GM19455 (cell line): ENCODE data around the gene EXOC7.
"Not testable (repeated sequence)": the region's sequence is repeated elsewhere in the genome, so short reads cannot be mapped to it uniquely, and the experiment has no call there.

Experiments
- ATAC-seq: cut with Tn5 transposase; IDR thresholded peaks from one replicate; pipeline ENCODE4 v1.9.1; 2021; ENCODE audit not compliant: unreplicated experiment

The EXOC7 gene

DNA sequence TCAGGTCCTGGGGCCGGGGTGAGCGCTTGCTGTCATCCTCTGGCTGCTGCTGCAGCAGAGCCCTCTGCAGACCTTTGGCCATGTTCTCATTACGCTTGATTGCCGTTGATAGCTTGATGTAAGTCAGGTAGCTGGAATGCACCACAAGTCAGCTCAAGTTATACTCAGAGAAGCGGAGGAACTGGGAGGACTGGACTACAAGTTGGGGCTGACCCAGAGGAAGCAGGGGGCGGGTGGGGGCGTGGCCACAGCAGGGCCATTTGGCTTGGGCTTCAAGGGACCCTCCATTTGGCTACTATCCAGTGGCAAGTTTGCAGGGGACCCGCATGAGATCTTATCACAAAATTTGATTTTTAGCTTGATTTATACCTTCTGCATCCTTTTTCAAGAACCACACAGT, 57.5 kb downstream of the EXOC7 start:
- ATAC-seq = no peak

DNA sequence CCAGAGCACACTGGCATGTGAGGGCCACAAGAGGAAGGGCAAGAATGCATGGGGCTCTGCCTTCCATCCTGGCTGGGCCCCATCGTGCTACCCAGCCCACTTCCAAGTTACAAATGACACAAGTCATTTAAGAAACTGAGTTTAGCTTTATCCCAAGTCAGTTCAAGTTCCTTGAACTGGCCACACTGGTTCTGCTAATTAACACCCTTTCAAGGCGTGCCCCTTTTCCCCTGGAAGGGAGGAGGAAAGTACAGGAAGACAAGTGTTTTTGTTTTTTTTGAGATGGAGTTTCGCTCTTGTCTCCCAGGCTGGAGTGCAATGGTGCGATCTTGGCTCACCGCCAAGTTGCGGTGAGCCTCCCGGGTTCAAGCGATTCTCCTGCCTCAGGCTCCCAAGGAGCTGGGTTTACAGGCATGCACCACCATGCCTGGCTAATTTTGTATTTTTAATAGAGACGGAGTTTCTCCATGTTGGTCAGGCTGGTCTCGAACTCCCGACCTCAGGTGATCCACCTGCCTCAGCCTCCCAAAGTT, 59.0 kb downstream of the EXOC7 start:
- ATAC-seq = not testable (repeated sequence)

GRCh38 chr17:76042868-76043267, 60.7 kb downstream of the EXOC7 start:
- not testable (repeated sequence) for ATAC-seq

GRCh38 chr17:76040376-76040775, 63.2 kb downstream of the EXOC7 start:
- no peak for ATAC-seq

- ATAC-seq = no peak
Observed at GRCh38 chr17:76039121-76039520, 64.5 kb downstream of the EXOC7 start.

- no peak for ATAC-seq
Observed at GRCh38 chr17:76038050-76038449, 65.5 kb downstream of the EXOC7 start.

DNA sequence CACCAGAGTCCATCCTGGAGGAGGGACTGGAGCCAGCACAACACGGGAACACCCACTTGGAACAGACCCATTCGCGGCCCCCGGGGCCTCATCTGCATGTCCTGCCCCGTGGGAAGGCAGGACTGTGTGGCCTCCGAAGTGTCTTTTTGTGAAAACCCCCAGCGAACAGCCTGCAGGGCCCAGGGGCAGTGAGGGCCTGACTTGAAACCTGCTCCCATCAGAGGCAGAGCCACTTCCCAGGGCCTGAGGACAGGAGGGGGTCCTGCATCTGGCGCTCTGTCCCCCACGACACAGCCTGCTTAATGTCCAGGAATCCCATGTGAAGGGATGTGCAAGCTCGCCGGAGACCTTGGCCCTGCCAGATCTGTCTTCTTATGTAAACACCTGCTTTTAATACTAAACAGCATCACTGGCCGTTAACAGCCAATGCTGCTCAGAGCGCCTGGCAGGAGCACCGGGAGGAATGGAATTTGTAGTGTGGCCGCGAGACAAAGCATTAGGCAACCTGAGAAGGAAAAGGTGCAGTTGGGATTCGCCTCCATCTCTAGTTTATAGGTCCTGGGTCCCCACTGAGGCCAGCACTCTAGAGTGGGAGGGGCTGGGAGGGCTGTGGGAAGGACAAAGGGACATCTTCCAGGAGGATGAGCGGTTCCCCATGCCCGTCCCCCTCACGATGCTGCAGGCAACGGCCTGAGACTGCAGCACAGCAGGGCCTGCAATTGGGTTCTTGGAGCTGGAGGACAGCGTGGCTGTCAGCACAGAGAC, 66.9 kb downstream of the EXOC7 start:
- no peak for ATAC-seq

- ATAC-seq = no peak
Observed at GRCh38 chr17:76034428-76035350, 68.9 kb downstream of the EXOC7 start.

DNA sequence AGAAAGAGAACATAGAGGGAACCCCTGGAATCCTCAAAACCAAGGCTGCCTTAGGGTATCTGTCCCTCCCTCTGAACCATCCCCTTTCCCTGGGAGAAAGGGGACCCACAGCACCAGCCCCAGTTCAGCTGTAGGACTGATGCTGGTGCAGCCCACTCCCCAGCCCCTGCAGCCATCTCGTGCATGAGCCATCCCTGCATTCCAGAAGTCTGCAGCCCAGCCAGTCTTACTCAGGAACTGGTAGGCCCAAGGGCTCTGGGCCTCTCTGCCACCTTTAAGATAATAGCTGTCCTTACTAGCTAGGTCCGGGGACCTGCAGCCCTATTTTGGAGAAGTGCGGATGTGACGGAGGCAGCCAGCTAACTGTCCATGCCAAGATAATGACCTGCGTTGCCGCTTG, 70.4 kb downstream of the EXOC7 start:
- ATAC-seq = no peak

DNA sequence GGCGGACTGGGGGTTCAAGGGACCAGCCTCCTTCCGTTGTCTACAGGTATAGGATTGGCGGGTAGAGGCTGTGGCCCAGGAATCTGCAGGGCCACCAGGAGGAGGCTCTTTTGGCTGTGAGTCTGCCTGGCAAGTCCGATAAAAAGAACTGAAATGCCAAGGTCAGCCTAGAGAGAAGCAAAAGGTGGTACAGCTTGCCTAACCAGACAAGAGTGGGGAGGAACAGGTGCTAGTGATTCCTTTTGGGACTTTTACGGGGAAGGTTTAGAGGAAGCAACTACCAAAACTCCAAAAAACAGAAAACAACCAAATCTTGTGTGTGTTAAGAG, 70.8 kb downstream of the EXOC7 start:
- ATAC-seq = no peak

- no peak for ATAC-seq
Observed at GRCh38 chr17:76032073-76032779, 71.4 kb downstream of the EXOC7 start.
